ENCODE measurements around the gene SH3PXD2A.

- TF ChIP-seq POLR2AphosphoS5 (IDR thresholded peaks at IDR 0.05) (no peak), POLR2A (IDR thresholded peaks at IDR 0.05) (no peak)
- TF ChIP-seq, protein P1, sequence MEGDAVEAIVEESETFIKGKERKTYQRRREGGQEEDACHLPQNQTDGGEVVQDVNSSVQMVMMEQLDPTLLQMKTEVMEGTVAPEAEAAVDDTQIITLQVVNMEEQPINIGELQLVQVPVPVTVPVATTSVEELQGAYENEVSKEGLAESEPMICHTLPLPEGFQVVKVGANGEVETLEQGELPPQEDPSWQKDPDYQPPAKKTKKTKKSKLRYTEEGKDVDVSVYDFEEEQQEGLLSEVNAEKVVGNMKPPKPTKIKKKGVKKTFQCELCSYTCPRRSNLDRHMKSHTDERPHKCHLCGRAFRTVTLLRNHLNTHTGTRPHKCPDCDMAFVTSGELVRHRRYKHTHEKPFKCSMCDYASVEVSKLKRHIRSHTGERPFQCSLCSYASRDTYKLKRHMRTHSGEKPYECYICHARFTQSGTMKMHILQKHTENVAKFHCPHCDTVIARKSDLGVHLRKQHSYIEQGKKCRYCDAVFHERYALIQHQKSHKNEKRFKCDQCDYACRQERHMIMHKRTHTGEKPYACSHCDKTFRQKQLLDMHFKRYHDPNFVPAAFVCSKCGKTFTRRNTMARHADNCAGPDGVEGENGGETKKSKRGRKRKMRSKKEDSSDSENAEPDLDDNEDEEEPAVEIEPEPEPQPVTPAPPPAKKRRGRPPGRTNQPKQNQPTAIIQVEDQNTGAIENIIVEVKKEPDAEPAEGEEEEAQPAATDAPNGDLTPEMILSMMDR (IDR thresholded peaks at IDR 0.05 in 8 of 11, conservative IDR thresholded peaks at IDR 0.05 in 3 of 11), result no peak
These were observed 282.2 kb downstream of the SH3PXD2A start for GRCh38 chr10:103573205-103573487.
